Measurements from ENCODE around the gene PUM1. TPM values are rescaled to one million over a fixed set of nuclear protein-coding genes. Genes with fewer than 3 reads are reported as not detected.

Gene PUM1
- total RNA-seq, 2 donors from 2014 or later, result 80.3 to 120 TPM

- peak overlapping the region in 1 of 2 donors; percentile 48 for H3K4me3 ChIP-seq
Observed at GRCh38 chr1:30909365-30910068, 156.0 kb downstream of the PUM1 start.

GRCh38 chr1:30908696-30909364, 156.7 kb downstream of the PUM1 start, which contains the start of gene SDC3:
Gene SDC3 (minus strand): TSS chr1:30908758. CDS start chr1:30908586, 172 bp downstream.
- WGBS, result 4% methylated on average over 37 of the region's 68 CpGs
- DNase-seq (ENCODE audit: low spot score), result no peak
- Histone ChIP-seq H3K27me3 (replicated peaks; ENCODE audit: insufficient read depth) (no peaks in the 10 kb centered on the region), H3K36me3 (no peaks in the 10 kb centered on the region), H3K9me3 (no peaks in the 10 kb centered on the region), H3K4me3 (peak within 1 kb of the TSS; percentile 39 to 52), H3K27ac (peak within 1 kb of the TSS; percentile 62 to 69), H3K4me1 (replicated peaks) (no peaks in the 10 kb centered on the region)
- TF ChIP-seq CTCF (IDR thresholded peaks at IDR 0.05) (no peak), POLR2AphosphoS5 (IDR thresholded peaks at IDR 0.05) (no peak), POLR2A (IDR thresholded peaks at IDR 0.05) (no peak)
- intact Hi-C loops (cut with DNase I), result loop anchor here (2.0 kb wide), 1 partner anchor 190 kb away; no protein-coding TSS in a partner anchor

More at GRCh38 chr1:30909365-30910068, 156.0 kb downstream of the PUM1 start:
- Histone ChIP-seq H3K27me3 (replicated peaks; ENCODE audit: insufficient read depth) (no peaks in the 10 kb centered on the region), H3K27ac (peak overlapping the region; percentile 62 to 69), H3K9me3 (no peaks in the 10 kb centered on the region), H3K4me1 (replicated peaks) (no peaks in the 10 kb centered on the region), H3K36me3 (no peaks in the 10 kb centered on the region)
- 88% methylated on average over 14 of the region's 14 CpGs for WGBS
- DNase-seq (ENCODE audit: low spot score), result no peak
- intact Hi-C loops (cut with DNase I), result loop anchor here (2.0 to 5.0 kb wide), 2 partner anchors 52 to 191 kb away; no protein-coding TSS in a partner anchor
- TF ChIP-seq POLR2AphosphoS5 (IDR thresholded peaks at IDR 0.05) (no peak), CTCF (IDR thresholded peaks at IDR 0.05) (no peak), POLR2A (IDR thresholded peaks at IDR 0.05) (no peak)

GRCh38 chr1:30908316-30908695, 157.2 kb downstream of the PUM1 start:
- TF ChIP-seq POLR2A (IDR thresholded peaks at IDR 0.05) (no peak), POLR2AphosphoS5 (IDR thresholded peaks at IDR 0.05) (no peak)
- peak overlapping the region; percentile 39 to 52 for H3K4me3 ChIP-seq
- no peaks in the 10 kb centered on the region for H3K27me3 ChIP-seq (replicated peaks; ENCODE audit: insufficient read depth)
- intact Hi-C loops (cut with DNase I), result loop anchor here (2.0 kb wide), 1 partner anchor 190 kb away; no protein-coding TSS in a partner anchor
- no peaks in the 10 kb centered on the region for H3K36me3 ChIP-seq
- no peaks in the 10 kb centered on the region for H3K4me1 ChIP-seq (replicated peaks)
- no peaks in the 10 kb centered on the region for H3K9me3 ChIP-seq
- peak overlapping the region in 1 of 2 donors; percentile 45 for H3K27ac ChIP-seq
- 0% methylated on average over 10 of the region's 69 CpGs for WGBS
- no peak for DNase-seq (ENCODE audit: low spot score)

GRCh38 chr1:30907481-30908315, 157.8 kb downstream of the PUM1 start:
- no peaks in the 10 kb centered on the region for H3K9me3 ChIP-seq
- no peak for DNase-seq (ENCODE audit: low spot score)
- no peaks in the 10 kb centered on the region for H3K27me3 ChIP-seq (replicated peaks; ENCODE audit: insufficient read depth)
- no peaks in the 10 kb centered on the region for H3K36me3 ChIP-seq
- WGBS, result 12% methylated on average over 27 of the region's 47 CpGs
- H3K4me1 ChIP-seq (replicated peaks), result peaks cover 2% of the 10 kb centered on the region
- intact Hi-C loops (cut with DNase I), result loop anchor here (2.0 kb wide), 1 partner anchor 189 kb away; no protein-coding TSS in a partner anchor
- peak overlapping the region; percentile 39 to 52 for H3K4me3 ChIP-seq
- TF ChIP-seq CTCF (IDR thresholded peaks at IDR 0.05) (no peak), POLR2AphosphoS5 (IDR thresholded peaks at IDR 0.05) (no peak), POLR2A (IDR thresholded peaks at IDR 0.05) (no peak)
- H3K27ac ChIP-seq, result peak overlapping the region; percentile 45 to 64

Data from prostate gland (tissue), 2 donors.